ENCODE data around the gene CABLES1.
"Not testable (repeated sequence)": the region's sequence is repeated elsewhere in the genome, so short reads cannot be mapped to it uniquely, and the experiment has no call there.

CABLES1 gene

GRCh38 chr18:23105030-23105429 lies 30.3 kb upstream of the CABLES1 start:
- Mint-ChIP-seq H3K4me1 (ENCODE audit: low read depth) (no peaks in the 10 kb centered on the region), H3K27ac (no peak overlapping the region), H3K4me3 (no peak overlapping the region), H3K9me3 (ENCODE audit: low read depth) (no peaks in the 10 kb centered on the region), H3K27me3 (no peaks in the 10 kb centered on the region), H3K36me3 (no peaks in the 10 kb centered on the region)

GRCh38 chr18:23105581-23106219 lies 29.6 kb upstream of the CABLES1 start:
- no peaks in the 10 kb centered on the region for H3K36me3 Mint-ChIP-seq
- no peak overlapping the region for H3K27ac Mint-ChIP-seq
- H3K9me3 Mint-ChIP-seq (ENCODE audit: low read depth), result no peaks in the 10 kb centered on the region
- no peak overlapping the region for H3K4me3 Mint-ChIP-seq
- H3K27me3 Mint-ChIP-seq, result no peaks in the 10 kb centered on the region
- no peaks in the 10 kb centered on the region for H3K4me1 Mint-ChIP-seq (ENCODE audit: low read depth)

GRCh38 chr18:23106575-23106974 lies 28.7 kb upstream of the CABLES1 start:
- H3K4me1 Mint-ChIP-seq (ENCODE audit: low read depth), result no peaks in the 10 kb centered on the region
- H3K4me3 Mint-ChIP-seq, result no peak overlapping the region
- no peaks in the 10 kb centered on the region for H3K9me3 Mint-ChIP-seq (ENCODE audit: low read depth)
- H3K27me3 Mint-ChIP-seq, result no peaks in the 10 kb centered on the region
- no peak overlapping the region for H3K27ac Mint-ChIP-seq
- no peaks in the 10 kb centered on the region for H3K36me3 Mint-ChIP-seq

GRCh38 chr18:23107718-23108117 lies 27.6 kb upstream of the CABLES1 start:
- Mint-ChIP-seq H3K4me1 (ENCODE audit: low read depth) (no peaks in the 10 kb centered on the region), H3K27me3 (no peaks in the 10 kb centered on the region), H3K27ac (no peak overlapping the region), H3K9me3 (ENCODE audit: low read depth) (no peaks in the 10 kb centered on the region), H3K36me3 (no peaks in the 10 kb centered on the region), H3K4me3 (no peak overlapping the region)

GRCh38 chr18:23108496-23108895 lies 26.8 kb upstream of the CABLES1 start:
- no peaks in the 10 kb centered on the region for H3K9me3 Mint-ChIP-seq (ENCODE audit: low read depth)
- no peaks in the 10 kb centered on the region for H3K36me3 Mint-ChIP-seq
- H3K27me3 Mint-ChIP-seq, result no peaks in the 10 kb centered on the region
- no peak overlapping the region for H3K27ac Mint-ChIP-seq
- H3K4me3 Mint-ChIP-seq, result no peak overlapping the region
- no peaks in the 10 kb centered on the region for H3K4me1 Mint-ChIP-seq (ENCODE audit: low read depth)

- not testable (repeated sequence) for H3K4me3 Mint-ChIP-seq; H3K27me3 Mint-ChIP-seq; H3K4me1 Mint-ChIP-seq (ENCODE audit: low read depth); H3K9me3 Mint-ChIP-seq (ENCODE audit: low read depth); H3K36me3 Mint-ChIP-seq; H3K27ac Mint-ChIP-seq
Measured at GRCh38 chr18:23109163-23109562, 26.1 kb upstream of the CABLES1 start.

GRCh38 chr18:23113576-23113975 lies 21.7 kb upstream of the CABLES1 start:
- no peak overlapping the region for H3K27ac Mint-ChIP-seq
- no peaks in the 10 kb centered on the region for H3K36me3 Mint-ChIP-seq
- H3K4me3 Mint-ChIP-seq, result no peak overlapping the region
- peaks cover 17% of the 10 kb centered on the region for H3K4me1 Mint-ChIP-seq (ENCODE audit: low read depth)
- H3K9me3 Mint-ChIP-seq (ENCODE audit: low read depth), result no peaks in the 10 kb centered on the region
- H3K27me3 Mint-ChIP-seq, result no peaks in the 10 kb centered on the region

DNA sequence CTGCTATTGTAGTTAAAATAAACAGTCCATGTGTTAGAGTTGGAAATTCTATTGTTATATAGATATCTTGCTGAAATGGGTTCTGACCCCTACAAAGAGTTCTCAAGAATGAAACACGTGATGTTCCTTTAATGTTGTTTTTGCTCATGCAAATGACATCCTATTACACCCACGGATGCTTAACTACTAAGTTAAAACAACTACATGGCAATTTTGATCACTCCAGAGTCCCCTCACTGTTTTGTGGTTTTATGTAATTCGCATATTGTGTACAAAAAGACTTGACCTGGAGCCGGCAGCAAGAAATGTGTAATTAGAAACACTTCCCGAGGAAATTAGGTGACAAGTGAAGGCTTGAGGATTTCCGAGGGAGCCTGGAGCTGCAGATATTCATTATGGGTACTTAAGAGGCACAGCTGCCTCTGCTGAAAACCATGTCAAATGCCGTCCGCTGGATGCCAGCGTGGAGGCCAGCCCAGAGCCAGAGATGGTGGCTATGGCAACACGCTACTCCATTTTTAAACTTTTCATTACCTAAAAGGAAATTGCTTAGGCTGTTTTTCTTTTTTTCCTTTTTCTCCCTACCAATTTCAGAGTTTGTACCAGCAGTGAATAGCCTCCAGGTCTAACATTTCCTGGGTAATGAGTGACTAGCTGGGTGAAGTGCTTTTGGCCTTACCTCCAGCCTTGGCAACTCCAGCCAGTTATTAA lies 21.0 kb upstream of the CABLES1 start:
- Mint-ChIP-seq H3K36me3 (no peaks in the 10 kb centered on the region), H3K9me3 (ENCODE audit: low read depth) (no peaks in the 10 kb centered on the region), H3K4me1 (ENCODE audit: low read depth) (peaks cover 17% of the 10 kb centered on the region), H3K27ac (no peak overlapping the region), H3K4me3 (no peak overlapping the region), H3K27me3 (no peaks in the 10 kb centered on the region)

GRCh38 chr18:23114911-23115310 lies 20.4 kb upstream of the CABLES1 start:
- no peak overlapping the region for H3K4me3 Mint-ChIP-seq
- H3K36me3 Mint-ChIP-seq, result no peaks in the 10 kb centered on the region
- no peaks in the 10 kb centered on the region for H3K27me3 Mint-ChIP-seq
- H3K9me3 Mint-ChIP-seq (ENCODE audit: low read depth), result no peaks in the 10 kb centered on the region
- peaks cover 17% of the 10 kb centered on the region for H3K4me1 Mint-ChIP-seq (ENCODE audit: low read depth)
- no peak overlapping the region for H3K27ac Mint-ChIP-seq

DNA sequence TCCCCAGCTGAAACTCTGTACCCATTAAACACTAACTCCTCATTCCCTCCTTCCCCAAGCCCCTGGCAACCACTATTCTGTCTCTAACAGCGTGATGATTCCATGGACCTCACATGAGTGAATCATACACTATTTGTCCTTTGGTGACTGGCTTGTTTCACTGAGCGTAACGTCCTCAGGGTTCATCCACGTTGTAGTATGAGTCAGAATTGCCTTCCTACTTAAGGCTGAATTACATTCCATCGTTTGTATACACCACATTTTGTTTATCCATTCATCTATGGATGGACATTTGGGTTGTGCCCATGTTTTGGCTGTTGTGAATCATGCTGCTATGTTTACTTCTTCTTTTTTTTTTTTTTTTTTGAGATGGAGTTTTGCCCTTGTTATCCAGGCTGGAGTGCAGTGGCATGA lies 19.6 kb upstream of the CABLES1 start:
- H3K9me3 Mint-ChIP-seq (ENCODE audit: low read depth), result no peaks in the 10 kb centered on the region

DNA sequence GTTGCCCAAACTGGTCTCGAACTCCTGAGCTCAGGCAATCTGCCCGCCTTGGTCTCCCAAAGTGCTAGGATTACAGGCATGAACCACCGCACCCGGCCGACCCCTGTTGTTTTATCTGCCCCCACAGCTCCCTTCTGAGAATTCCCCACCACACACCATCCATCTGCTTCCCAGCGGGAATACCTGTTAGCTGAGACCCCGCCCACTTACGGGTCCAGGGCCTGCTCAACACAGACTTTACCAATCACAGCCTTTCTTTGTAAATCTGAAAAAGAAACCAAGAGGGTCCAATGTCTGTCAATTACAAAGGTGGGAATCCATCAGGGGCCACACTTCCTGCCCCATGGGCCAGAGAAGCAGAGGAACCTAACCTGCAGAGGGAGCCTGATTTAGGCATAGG lies 14.2 kb upstream of the CABLES1 start:
- no peaks in the 10 kb centered on the region for H3K9me3 Mint-ChIP-seq (ENCODE audit: low read depth)
- no peaks in the 10 kb centered on the region for H3K4me1 Mint-ChIP-seq (ENCODE audit: low read depth)
- H3K4me3 Mint-ChIP-seq, result no peak overlapping the region
- no peaks in the 10 kb centered on the region for H3K36me3 Mint-ChIP-seq
- H3K27ac Mint-ChIP-seq, result no peak overlapping the region
- no peaks in the 10 kb centered on the region for H3K27me3 Mint-ChIP-seq

More for the DNA sequence above, 19.6 kb upstream of the CABLES1 start:
- H3K36me3 Mint-ChIP-seq, result no peaks in the 10 kb centered on the region
- peaks cover 17% of the 10 kb centered on the region for H3K4me1 Mint-ChIP-seq (ENCODE audit: low read depth)
- no peak overlapping the region for H3K27ac Mint-ChIP-seq
- H3K27me3 Mint-ChIP-seq, result no peaks in the 10 kb centered on the region
- H3K4me3 Mint-ChIP-seq, result no peak overlapping the region

DNA sequence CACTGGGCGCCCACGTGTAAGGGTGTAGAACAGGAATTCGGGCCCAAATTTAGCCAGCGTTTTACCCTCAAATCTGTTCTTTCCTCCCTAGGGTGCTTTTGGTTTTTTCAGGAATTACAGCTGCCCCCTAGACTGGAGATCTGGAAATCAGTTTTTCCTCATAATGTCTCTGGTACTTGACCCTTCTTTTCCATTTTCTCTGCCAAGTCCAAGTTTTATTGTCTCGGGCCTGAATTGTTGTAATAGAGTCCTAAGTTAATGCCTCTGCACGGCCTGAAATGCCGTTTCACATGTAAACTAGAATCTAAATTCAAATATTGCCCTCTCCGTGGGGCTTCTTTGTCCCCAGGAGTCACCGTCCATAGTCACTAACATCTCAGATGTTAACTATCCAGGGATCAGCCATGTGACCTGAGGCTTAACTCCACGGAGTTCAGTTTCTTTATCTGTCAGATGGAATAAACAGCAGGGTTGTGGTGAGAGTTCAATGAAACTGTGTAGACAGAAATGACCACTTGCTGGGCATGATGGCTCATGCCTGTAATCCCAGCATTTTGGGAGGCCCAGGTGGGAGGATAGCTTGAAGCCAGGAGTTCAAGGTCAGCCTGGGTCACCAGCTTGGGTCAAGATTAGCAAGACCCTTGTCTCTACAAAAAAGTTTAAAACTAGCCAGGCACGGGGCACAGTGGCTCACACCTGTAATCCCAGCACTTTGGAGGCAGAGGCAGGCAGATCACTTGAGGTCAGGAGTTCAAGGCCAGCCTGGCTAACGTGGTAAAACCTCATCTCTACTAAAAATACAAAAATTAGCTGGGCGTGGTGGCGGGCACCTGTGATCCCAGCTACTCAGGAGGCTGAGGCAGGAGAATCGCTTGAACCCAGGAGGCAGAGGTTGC lies 12.7 kb upstream of the CABLES1 start:
- no peaks in the 10 kb centered on the region for H3K36me3 Mint-ChIP-seq
- no peak overlapping the region for H3K27ac Mint-ChIP-seq
- no peaks in the 10 kb centered on the region for H3K9me3 Mint-ChIP-seq (ENCODE audit: low read depth)
- no peak overlapping the region for H3K4me3 Mint-ChIP-seq
- no peaks in the 10 kb centered on the region for H3K4me1 Mint-ChIP-seq (ENCODE audit: low read depth)
- peaks cover 2% of the 10 kb centered on the region for H3K27me3 Mint-ChIP-seq

DNA sequence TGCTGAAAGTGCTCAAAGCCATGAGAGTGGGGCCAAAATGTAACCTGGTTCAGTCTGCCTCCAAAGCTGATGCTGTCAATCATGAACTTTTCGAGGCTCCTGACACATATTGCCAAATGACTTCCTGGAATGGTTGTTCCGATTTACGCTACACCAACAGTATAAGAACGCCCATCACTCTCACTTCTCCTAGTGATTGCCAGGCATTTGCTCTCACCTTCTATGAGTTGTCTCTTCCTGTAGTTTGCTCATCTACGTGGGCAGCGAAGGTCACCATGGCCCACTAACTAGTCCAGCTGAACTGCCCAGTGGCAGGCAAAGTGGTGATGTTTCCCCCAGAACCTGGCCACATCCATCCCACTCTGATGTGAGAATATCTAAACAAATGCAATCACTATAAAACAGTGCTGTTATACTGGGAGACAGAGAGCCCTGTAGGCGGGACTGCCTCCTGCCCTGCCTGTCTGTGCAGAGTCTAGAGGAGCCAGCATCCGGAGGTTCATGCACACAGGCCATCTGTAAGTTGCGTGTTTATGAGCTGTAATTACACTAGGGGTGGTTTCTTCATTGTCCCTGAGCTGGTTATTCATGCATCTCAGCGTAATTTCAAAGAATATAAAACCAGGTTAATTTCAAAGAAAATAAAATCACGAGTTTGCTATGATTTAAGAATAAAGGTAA lies 8.8 kb upstream of the CABLES1 start:
- Mint-ChIP-seq H3K27ac (no peak overlapping the region), H3K4me3 (no peak overlapping the region), H3K4me1 (ENCODE audit: low read depth) (no peaks in the 10 kb centered on the region), H3K36me3 (no peaks in the 10 kb centered on the region), H3K27me3 (peaks cover 2% of the 10 kb centered on the region), H3K9me3 (ENCODE audit: low read depth) (no peaks in the 10 kb centered on the region)

- Mint-ChIP-seq H3K27ac (no peak overlapping the region), H3K36me3 (no peaks in the 10 kb centered on the region), H3K4me1 (ENCODE audit: low read depth) (no peaks in the 10 kb centered on the region), H3K4me3 (no peak overlapping the region), H3K27me3 (peaks cover 6% of the 10 kb centered on the region), H3K9me3 (ENCODE audit: low read depth) (no peaks in the 10 kb centered on the region)
Measured at GRCh38 chr18:23127090-23127489, 8.2 kb upstream of the CABLES1 start.
